Hepatocyte (in vitro differentiated cells): ENCODE measurements around the gene FOXF1.

Experiments
- EZH2 ChIP-seq: fragments of 200-600 bp; sonication (generic); IDR thresholded peaks from 2 replicates; pipeline ENCODE4 v1.6.1; 2016; ENCODE audit warnings: antibody characterized with exemption, mild to moderate bottlenecking, borderline replicate concordance
- EZH2phosphoT487 ChIP-seq: fragments of 200-600 bp; sonication (generic); IDR thresholded peaks from one replicate; pipeline ENCODE4 v1.6.1; 2018; ENCODE audit warnings: antibody characterized with exemption, mild to moderate bottlenecking, low read depth, moderate library complexity; ENCODE audit not compliant: unreplicated experiment, severe bottlenecking

DNA sequence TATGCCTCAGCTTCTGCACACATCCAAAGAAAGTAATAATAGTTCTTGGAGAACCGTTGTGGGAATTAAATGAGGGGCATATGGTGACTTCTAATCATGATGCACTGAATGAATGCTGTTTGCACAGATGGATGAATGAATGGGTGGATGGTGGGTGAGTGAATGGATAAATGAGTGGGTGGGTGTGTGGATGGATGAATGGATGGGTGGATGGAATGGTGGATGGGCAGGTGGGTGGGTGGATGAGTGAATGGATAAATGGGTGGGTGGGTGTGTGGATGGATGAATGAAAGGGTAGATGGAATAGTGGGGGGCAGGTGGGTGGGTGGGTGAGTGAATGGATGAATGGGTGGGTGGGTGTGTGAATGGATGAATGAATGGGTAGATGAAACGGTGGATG, 44.9 kb upstream of the FOXF1 start:
- TF ChIP-seq EZH2phosphoT487 (no peak), EZH2 (no peak)
